ENCODE results near the gene PPP6R2.

PPP6R2 gene

DNA sequence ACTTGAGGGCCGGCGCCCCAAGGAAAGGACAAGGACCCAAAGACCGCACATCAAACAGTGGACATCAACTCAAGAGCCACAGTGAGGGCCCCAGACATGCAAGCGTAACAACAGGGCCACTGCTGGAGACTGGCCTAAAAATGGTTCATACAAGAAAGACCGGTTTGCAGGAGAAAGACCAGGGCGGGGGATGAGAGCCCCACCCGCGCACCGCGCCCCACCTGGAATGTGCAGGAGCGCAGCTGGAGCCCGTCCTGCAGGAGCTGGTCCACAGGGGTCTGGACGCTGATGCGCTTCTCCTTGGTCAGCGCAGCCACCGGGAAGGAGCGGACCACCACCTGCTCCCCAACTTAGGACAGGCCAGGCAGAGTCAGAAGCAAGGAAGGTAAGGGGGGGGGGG lies 117.8 kb downstream of the PPP6R2 start:
- DNase-seq: no peak
- H3K79me2 ChIP-seq (ENCODE audit: control insufficient read depth, insufficient read depth, low read length): no peaks in the 10 kb centered on the region
- H3K4ac ChIP-seq (ENCODE audit: low read depth, low read length): no peak overlapping the region
- peaks cover 16% of the 10 kb centered on the region for H3K36me3 ChIP-seq (ENCODE audit: control insufficient read depth, insufficient read depth, low read length)
- H4K8ac ChIP-seq (ENCODE audit: low read depth, low read length): no peak overlapping the region
- no peak overlapping the region for H2BK15ac ChIP-seq (replicated peaks; ENCODE audit: low read depth)
- H2BK120ac ChIP-seq (ENCODE audit: low read depth, low read length): no peak overlapping the region
- H3K79me1 ChIP-seq (ENCODE audit: low read length): no peaks in the 10 kb centered on the region
- no peak overlapping the region for H3K23ac ChIP-seq (ENCODE audit: low read length)
- no peak overlapping the region for H3K18ac ChIP-seq (ENCODE audit: low read length)
- WGBS (ENCODE audit: extremely low coverage, insufficient coverage, low lambda C conversion rate): no CpG with 5 or more reads among the region's 17 CpGs
- no peak overlapping the region for H3K4me2 ChIP-seq (ENCODE audit: low read length)
- no peak overlapping the region for H2AK5ac ChIP-seq (ENCODE audit: low read length)
- no peak overlapping the region for H4K5ac ChIP-seq (ENCODE audit: low read length)
- H3K9ac ChIP-seq (ENCODE audit: low read length): no peak overlapping the region
- no peaks in the 10 kb centered on the region for H3K27me3 ChIP-seq (ENCODE audit: insufficient read depth, low read length, poor library complexity)
- no peak overlapping the region for H3K56ac ChIP-seq (ENCODE audit: low read length)
- H2BK5ac ChIP-seq (ENCODE audit: low read length): no peak overlapping the region
- H3K27ac ChIP-seq (ENCODE audit: low read depth, low read length): no peak overlapping the region
- no peak overlapping the region for H3K4me3 ChIP-seq (ENCODE audit: low read length)
- H3K4me1 ChIP-seq (ENCODE audit: control insufficient read depth, low read depth, low read length): no peaks in the 10 kb centered on the region

DNA sequence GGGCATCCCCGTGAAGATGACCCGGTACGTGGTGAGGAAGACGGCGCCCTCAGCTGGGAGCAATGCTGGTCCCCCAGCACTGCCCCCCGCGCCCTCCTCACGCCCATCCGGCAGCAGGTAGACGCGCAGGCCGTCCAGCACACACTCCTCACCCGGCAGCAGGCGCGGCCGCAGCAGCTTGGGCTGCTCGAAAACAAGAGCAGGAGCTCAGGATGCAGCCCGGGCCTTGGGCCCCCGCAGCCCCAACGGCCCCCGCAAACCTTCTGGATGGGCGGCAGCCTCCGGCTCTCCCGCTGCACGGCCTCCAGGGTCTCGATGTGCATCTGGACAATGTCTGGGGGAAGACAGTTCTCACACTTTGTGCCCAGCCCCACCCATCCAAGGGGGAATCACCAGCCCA lies 118.4 kb downstream of the PPP6R2 start:
- Histone ChIP-seq H3K4me3 (ENCODE audit: low read length) (no peak overlapping the region), H3K56ac (ENCODE audit: low read length) (no peak overlapping the region), H2BK120ac (ENCODE audit: low read depth, low read length) (no peak overlapping the region), H2BK5ac (ENCODE audit: low read length) (no peak overlapping the region), H3K4me2 (ENCODE audit: low read length) (no peak overlapping the region), H2AK5ac (ENCODE audit: low read length) (no peak overlapping the region), H3K9ac (ENCODE audit: low read length) (no peak overlapping the region), H3K4me1 (ENCODE audit: control insufficient read depth, low read depth, low read length) (no peaks in the 10 kb centered on the region), H2BK15ac (replicated peaks; ENCODE audit: low read depth) (no peak overlapping the region), H3K36me3 (ENCODE audit: control insufficient read depth, insufficient read depth, low read length) (peaks cover 17% of the 10 kb centered on the region), H3K27me3 (ENCODE audit: insufficient read depth, low read length, poor library complexity) (no peaks in the 10 kb centered on the region), H3K23ac (ENCODE audit: low read length) (no peak overlapping the region), H3K4ac (ENCODE audit: low read depth, low read length) (no peak overlapping the region), H3K79me2 (ENCODE audit: control insufficient read depth, insufficient read depth, low read length) (no peaks in the 10 kb centered on the region), H3K79me1 (ENCODE audit: low read length) (no peaks in the 10 kb centered on the region), H3K18ac (ENCODE audit: low read length) (no peak overlapping the region), H3K27ac (ENCODE audit: low read depth, low read length) (no peak overlapping the region), H4K8ac (ENCODE audit: low read depth, low read length) (no peak overlapping the region), H4K5ac (ENCODE audit: low read length) (no peak overlapping the region)
- no peak for DNase-seq
- WGBS (ENCODE audit: extremely low coverage, insufficient coverage, low lambda C conversion rate): no CpG with 5 or more reads among the region's 26 CpGs

DNA sequence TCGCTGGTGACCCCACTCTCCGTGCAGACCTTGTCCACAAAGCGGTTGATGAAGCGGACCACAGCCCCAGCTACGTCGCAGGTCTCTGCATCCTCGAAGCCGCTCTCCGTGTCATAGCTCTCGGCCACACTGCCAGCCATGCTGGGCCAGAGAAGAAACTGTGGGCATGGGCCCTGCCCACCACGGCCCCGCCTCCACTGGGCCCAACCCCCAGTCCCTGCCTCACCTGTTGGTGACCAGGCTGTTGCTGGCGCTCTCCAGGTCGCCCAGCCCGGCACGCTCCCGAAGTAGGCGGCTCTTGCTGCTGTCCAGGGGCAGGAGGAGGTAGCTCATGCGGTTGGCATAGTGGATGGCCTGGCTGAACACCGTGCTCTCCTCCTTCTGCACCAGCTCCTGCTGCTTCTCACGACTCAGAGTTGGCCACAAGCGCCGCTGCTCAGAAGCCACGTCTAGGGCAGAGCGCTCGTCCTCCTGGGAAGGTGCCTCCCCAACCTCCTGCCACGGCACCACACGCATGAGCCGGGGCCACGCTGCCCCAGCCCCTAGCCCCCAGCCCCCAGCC lies 118.9 kb downstream of the PPP6R2 start:
- Histone ChIP-seq H2BK15ac (replicated peaks; ENCODE audit: low read depth) (no peak overlapping the region), H3K36me3 (ENCODE audit: control insufficient read depth, insufficient read depth, low read length) (peaks cover 17% of the 10 kb centered on the region), H3K18ac (ENCODE audit: low read length) (no peak overlapping the region), H3K79me2 (ENCODE audit: control insufficient read depth, insufficient read depth, low read length) (no peaks in the 10 kb centered on the region), H3K23ac (ENCODE audit: low read length) (no peak overlapping the region), H3K27me3 (ENCODE audit: insufficient read depth, low read length, poor library complexity) (no peaks in the 10 kb centered on the region), H2BK120ac (ENCODE audit: low read depth, low read length) (no peak overlapping the region), H3K56ac (ENCODE audit: low read length) (no peak overlapping the region), H2AK5ac (ENCODE audit: low read length) (no peak overlapping the region), H3K9ac (ENCODE audit: low read length) (no peak overlapping the region), H3K27ac (ENCODE audit: low read depth, low read length) (no peak overlapping the region), H3K4ac (ENCODE audit: low read depth, low read length) (no peak overlapping the region), H3K4me1 (ENCODE audit: control insufficient read depth, low read depth, low read length) (no peaks in the 10 kb centered on the region), H3K4me2 (ENCODE audit: low read length) (no peak overlapping the region), H3K4me3 (ENCODE audit: low read length) (no peak overlapping the region), H3K79me1 (ENCODE audit: low read length) (no peaks in the 10 kb centered on the region), H4K8ac (ENCODE audit: low read depth, low read length) (no peak overlapping the region), H2BK5ac (ENCODE audit: low read length) (no peak overlapping the region), H4K5ac (ENCODE audit: low read length) (no peak overlapping the region)
- DNase-seq: no peak
- no CpG with 5 or more reads among the region's 30 CpGs for WGBS (ENCODE audit: extremely low coverage, insufficient coverage, low lambda C conversion rate)

DNA sequence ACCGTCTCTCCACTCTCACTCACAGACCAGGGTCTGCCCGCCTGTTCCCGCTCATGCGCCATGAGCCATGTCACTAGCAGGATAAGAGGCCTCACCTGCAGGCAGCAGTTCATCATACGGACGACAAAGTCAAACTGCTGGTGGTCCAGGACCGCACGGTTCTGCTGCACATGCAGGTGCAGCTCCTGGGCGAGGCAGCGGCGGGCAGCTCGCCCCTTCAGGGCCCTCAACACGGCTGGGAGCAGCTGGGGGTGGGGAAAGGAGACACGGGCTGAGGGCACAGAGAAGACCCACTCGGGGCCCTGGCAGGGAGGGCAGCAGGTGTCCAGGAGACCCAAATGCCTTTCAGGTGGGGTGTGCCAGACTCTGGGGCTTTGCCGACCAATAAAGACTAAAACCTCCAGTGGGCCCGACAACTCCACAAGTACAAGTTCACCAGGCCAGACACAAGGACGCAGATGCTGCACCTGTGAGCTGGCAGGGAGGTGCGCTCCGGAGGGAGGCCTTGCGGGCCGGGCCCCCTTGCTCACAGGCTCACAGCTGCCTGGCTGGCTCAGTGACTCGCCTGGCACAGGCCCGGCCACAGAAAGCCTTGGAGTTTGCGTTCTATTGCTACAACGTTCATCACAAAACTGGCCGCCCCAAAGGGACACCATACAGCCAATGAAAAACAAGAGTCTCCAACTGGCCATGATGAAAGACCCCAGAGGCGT lies 120.2 kb downstream of the PPP6R2 start:
- Histone ChIP-seq H3K9ac (ENCODE audit: low read length) (no peak overlapping the region), H4K8ac (ENCODE audit: low read depth, low read length) (no peak overlapping the region), H3K56ac (ENCODE audit: low read length) (no peak overlapping the region), H3K4me1 (ENCODE audit: control insufficient read depth, low read depth, low read length) (no peaks in the 10 kb centered on the region), H3K79me1 (ENCODE audit: low read length) (no peaks in the 10 kb centered on the region), H3K23ac (ENCODE audit: low read length) (no peak overlapping the region), H3K36me3 (ENCODE audit: control insufficient read depth, insufficient read depth, low read length) (peaks cover 18% of the 10 kb centered on the region), H3K4me2 (ENCODE audit: low read length) (no peak overlapping the region), H3K79me2 (ENCODE audit: control insufficient read depth, insufficient read depth, low read length) (peaks cover 5% of the 10 kb centered on the region), H2AK5ac (ENCODE audit: low read length) (no peak overlapping the region), H3K27ac (ENCODE audit: low read depth, low read length) (no peak overlapping the region), H3K27me3 (ENCODE audit: insufficient read depth, low read length, poor library complexity) (no peaks in the 10 kb centered on the region), H3K18ac (ENCODE audit: low read length) (no peak overlapping the region), H2BK120ac (ENCODE audit: low read depth, low read length) (no peak overlapping the region), H2BK15ac (replicated peaks; ENCODE audit: low read depth) (no peak overlapping the region), H2BK5ac (ENCODE audit: low read length) (no peak overlapping the region), H3K4ac (ENCODE audit: low read depth, low read length) (no peak overlapping the region), H3K4me3 (ENCODE audit: low read length) (no peak overlapping the region), H4K5ac (ENCODE audit: low read length) (no peak overlapping the region)
- DNase-seq: no peak
- WGBS (ENCODE audit: extremely low coverage, insufficient coverage, low lambda C conversion rate): no CpG with 5 or more reads among the region's 28 CpGs

DNA sequence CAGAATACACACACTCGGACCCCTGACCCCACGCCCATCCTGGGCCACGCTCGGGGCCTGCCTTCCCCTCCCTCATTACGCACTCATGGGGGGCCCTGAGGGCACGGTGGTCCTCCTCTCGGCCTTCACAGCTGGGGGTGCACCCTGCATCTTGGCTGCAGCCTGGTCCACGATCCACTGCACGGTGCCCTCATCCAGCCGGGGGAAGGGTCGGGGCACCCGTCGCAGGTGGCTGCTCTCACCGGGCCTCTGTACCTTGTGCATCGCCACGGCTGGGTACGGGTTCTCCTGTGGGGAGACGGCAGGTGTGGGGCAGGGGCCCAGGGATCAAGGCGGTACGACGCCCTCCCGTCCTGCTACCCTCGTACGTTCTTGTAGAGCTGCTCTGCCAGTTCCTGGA lies 121.3 kb downstream of the PPP6R2 start:
- Histone ChIP-seq H3K18ac (ENCODE audit: low read length) (no peak overlapping the region), H4K8ac (ENCODE audit: low read depth, low read length) (no peak overlapping the region), H2BK120ac (ENCODE audit: low read depth, low read length) (no peak overlapping the region), H2BK15ac (replicated peaks; ENCODE audit: low read depth) (no peak overlapping the region), H3K27ac (ENCODE audit: low read depth, low read length) (no peak overlapping the region), H4K5ac (ENCODE audit: low read length) (no peak overlapping the region), H3K79me1 (ENCODE audit: low read length) (peaks cover 7% of the 10 kb centered on the region), H3K36me3 (ENCODE audit: control insufficient read depth, insufficient read depth, low read length) (peaks cover 13% of the 10 kb centered on the region), H3K27me3 (ENCODE audit: insufficient read depth, low read length, poor library complexity) (no peaks in the 10 kb centered on the region), H3K4me1 (ENCODE audit: control insufficient read depth, low read depth, low read length) (peaks cover 3% of the 10 kb centered on the region), H3K4me3 (ENCODE audit: low read length) (no peak overlapping the region), H2BK5ac (ENCODE audit: low read length) (no peak overlapping the region), H3K9ac (ENCODE audit: low read length) (no peak overlapping the region), H3K23ac (ENCODE audit: low read length) (no peak overlapping the region), H3K79me2 (ENCODE audit: control insufficient read depth, insufficient read depth, low read length) (peaks cover 16% of the 10 kb centered on the region), H2AK5ac (ENCODE audit: low read length) (no peak overlapping the region), H3K4me2 (ENCODE audit: low read length) (no peak overlapping the region), H3K4ac (ENCODE audit: low read depth, low read length) (no peak overlapping the region), H3K56ac (ENCODE audit: low read length) (no peak overlapping the region)
- WGBS (ENCODE audit: extremely low coverage, insufficient coverage, low lambda C conversion rate): no CpG with 5 or more reads among the region's 24 CpGs
- DNase-seq: no peak

Data from mesendoderm (in vitro differentiated cells).